ENCODE data around the gene SEM1.

SEM1 gene

DNA sequence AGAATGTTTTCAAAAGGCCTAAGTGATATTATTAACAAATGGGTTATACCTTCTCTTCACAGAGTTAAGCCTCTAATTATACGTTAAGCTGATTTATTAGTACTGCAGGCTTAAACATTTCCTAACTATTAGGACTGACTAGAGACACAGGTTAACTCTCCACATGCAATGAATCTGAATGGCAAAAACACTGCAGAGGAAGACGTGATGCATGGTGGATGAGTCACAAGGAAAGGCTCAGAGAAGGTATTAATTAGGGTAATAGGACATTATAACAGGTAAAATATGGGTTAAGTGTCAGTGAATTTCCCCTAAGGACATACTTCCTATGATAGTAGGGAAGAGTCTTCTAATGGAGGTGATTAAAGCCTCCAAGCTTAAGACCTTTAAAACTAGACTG lies 24.7 kb upstream of the SEM1 start:
- TF ChIP-seq, protein P1, sequence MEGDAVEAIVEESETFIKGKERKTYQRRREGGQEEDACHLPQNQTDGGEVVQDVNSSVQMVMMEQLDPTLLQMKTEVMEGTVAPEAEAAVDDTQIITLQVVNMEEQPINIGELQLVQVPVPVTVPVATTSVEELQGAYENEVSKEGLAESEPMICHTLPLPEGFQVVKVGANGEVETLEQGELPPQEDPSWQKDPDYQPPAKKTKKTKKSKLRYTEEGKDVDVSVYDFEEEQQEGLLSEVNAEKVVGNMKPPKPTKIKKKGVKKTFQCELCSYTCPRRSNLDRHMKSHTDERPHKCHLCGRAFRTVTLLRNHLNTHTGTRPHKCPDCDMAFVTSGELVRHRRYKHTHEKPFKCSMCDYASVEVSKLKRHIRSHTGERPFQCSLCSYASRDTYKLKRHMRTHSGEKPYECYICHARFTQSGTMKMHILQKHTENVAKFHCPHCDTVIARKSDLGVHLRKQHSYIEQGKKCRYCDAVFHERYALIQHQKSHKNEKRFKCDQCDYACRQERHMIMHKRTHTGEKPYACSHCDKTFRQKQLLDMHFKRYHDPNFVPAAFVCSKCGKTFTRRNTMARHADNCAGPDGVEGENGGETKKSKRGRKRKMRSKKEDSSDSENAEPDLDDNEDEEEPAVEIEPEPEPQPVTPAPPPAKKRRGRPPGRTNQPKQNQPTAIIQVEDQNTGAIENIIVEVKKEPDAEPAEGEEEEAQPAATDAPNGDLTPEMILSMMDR (IDR thresholded peaks at IDR 0.05): no peak

DNA sequence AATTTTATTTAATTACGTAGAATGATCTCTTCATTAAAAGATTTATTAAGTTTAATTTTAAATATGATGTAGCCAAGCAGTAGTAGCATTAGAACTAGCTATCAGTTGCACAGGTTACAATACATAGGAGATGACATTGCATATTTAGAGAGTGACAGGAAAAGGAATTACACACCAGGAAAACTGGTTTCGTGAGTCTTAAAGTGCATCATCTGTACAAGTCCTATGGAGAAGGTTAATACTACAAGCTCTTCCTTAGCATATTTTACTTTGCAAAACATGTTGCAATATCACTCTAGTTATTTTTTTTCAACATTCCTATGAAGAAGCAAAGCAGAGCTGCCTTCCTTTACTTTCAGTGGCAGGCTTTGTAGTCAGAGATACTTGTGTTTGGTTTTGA lies 20.2 kb upstream of the SEM1 start:
- TF ChIP-seq, protein P1 (IDR thresholded peaks at IDR 0.05): no peak

DNA sequence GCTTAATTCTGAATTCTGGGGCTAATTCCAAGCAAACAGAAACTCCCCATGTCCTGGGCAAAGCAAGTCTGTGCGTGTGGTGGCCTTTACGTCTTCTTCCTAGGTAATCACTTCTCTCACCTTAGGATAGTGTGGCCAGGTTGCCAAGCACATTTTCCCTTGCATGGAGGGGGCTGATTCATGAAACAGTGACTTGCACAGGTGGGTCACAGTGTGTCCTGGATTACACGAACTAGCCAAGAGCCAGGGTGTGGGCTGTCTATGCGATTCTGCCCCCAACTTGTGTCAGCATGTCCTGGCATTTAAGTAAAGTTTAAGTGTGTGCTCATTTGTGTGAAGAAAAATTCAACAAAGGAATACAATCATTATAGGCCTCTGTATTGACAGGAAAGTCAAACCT lies 18.5 kb upstream of the SEM1 start:
- TF ChIP-seq, protein P1 (IDR thresholded peaks at IDR 0.05): no peak

DNA sequence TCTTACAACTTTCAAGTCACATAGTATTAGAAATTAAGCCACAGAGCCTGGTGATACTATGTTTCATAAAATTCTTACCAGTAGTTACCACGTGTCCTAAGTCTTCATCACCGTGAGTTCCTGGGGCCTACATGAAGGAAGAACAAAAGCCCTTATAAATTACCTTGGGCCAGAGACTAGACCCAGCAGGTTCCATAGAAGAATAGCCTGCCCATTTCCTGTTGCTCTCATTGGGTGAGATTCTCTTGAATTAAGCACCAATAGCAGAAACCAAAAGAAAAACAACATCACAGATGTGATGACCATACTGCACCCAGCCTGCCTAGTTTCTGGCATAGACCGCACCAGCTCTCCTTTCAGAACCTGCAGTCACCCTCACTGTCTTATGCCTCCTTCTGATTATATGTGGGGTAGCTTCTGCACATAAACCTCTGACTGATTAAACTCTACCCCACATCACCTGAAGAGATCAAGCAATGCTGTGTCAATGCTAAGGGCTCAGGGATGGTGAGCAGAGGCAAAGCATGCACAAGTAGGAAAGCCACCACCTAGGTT lies 18.0 kb upstream of the SEM1 start:
- TF ChIP-seq, protein P1 (IDR thresholded peaks at IDR 0.05): no peak

DNA sequence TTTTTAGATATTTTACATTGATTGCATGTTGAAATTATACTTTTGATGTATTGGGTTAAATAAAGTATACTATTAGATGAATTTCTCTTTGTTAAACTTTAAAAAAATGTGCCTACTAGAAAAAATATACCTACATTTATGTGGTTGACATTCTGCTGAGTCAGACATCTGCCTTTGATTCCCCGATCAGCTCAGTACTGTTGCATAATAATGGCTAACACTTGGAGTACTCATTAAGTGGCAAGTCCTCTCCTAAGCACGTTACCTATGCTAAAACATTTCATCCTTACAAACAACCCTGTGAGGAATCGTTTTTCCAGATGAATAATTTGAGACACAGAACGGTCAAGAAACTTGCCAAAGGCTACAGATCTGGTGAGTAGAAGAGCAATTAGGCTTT lies 14.0 kb upstream of the SEM1 start:
- TF ChIP-seq, protein P1 (IDR thresholded peaks at IDR 0.05): no peak

- TF ChIP-seq, protein P1 (IDR thresholded peaks at IDR 0.05): no peak
Observed at GRCh38 chr7:96720843-96721242, 11.2 kb upstream of the SEM1 start.

DNA sequence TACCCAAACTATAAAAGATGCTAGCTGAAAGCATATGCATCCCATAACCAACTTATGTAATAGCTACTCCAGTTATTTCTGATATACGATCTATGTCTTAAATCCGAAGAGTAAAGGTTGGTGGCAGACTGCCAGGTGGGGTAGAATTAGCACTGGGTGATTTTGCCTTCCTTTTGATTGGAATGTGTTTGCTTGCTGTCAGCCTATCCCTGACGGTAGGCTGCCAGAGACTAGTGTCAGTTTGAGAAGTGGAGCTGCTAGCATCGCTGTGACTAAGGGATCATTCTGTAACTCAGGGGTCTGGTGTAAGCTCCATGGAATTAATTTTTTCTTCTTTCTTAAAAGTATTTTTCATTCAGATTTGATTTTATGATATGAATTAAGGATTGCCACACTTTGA lies 9.5 kb upstream of the SEM1 start:
- TF ChIP-seq, protein P1 (IDR thresholded peaks at IDR 0.05): no peak

Measured in LNCAP (cell line).